Measurements from ENCODE around the gene MAN1A1. TPM values are rescaled to one million over a fixed set of nuclear protein-coding genes. Genes with fewer than 3 reads are reported as not detected.

MAN1A1 gene
- total and polyA plus RNA-seq, 7 donors: 10.2 to 143 (median 81.9) TPM

DNA sequence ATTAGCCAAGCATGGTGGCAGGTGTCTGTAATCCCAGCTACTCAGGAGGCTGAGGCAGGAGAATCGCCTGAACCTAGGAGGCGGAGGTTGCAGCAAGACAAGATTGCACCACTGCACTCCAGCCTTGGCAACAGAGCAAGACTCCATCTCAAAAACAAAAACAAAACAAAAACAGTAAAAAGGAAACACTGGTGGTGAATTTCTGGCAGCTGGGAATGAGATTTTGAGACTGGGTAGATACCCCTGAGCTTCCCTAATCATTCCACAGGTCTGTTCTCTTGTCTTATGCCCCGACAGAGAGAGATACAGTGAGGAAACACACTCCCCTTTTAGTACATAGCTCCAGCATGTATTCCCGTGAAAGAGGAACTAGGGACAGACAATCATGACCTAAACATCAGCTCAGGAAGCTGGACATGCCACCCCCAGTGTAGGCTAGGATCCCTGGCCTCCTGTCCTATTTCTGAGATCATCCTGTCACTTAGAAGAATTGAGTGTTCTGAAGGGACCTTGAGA, 9.6 kb downstream of the MAN1A1 start:
- intact Hi-C loops (cut with DNase I): loop anchor here (10.0 kb wide), 1 partner anchor 265 kb away; the partner anchor contains the start of gene FAM184A
- H3K9me3 ChIP-seq: no peaks in the 10 kb centered on the region
- peak overlapping the region in 1 of 4 donors; percentile 19 for H3K27ac ChIP-seq
- no peaks in the 10 kb centered on the region for H3K36me3 ChIP-seq
- TF ChIP-seq EP300 (IDR thresholded peaks at IDR 0.05) (no peak), POLR2A (IDR thresholded peaks at IDR 0.05) (no peak), POLR2AphosphoS5 (IDR thresholded peaks at IDR 0.05) (no peak)
- TF ChIP-seq, protein P1, sequence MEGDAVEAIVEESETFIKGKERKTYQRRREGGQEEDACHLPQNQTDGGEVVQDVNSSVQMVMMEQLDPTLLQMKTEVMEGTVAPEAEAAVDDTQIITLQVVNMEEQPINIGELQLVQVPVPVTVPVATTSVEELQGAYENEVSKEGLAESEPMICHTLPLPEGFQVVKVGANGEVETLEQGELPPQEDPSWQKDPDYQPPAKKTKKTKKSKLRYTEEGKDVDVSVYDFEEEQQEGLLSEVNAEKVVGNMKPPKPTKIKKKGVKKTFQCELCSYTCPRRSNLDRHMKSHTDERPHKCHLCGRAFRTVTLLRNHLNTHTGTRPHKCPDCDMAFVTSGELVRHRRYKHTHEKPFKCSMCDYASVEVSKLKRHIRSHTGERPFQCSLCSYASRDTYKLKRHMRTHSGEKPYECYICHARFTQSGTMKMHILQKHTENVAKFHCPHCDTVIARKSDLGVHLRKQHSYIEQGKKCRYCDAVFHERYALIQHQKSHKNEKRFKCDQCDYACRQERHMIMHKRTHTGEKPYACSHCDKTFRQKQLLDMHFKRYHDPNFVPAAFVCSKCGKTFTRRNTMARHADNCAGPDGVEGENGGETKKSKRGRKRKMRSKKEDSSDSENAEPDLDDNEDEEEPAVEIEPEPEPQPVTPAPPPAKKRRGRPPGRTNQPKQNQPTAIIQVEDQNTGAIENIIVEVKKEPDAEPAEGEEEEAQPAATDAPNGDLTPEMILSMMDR (IDR thresholded peaks at IDR 0.05): no peak
- H3K27me3 ChIP-seq: no peaks in the 10 kb centered on the region
- no peak for DNase-seq
- H3K4me3 ChIP-seq: no peak overlapping the region
- peaks cover 0 to 87% (median 71%) of the 10 kb centered on the region in 4 donors for H3K4me1 ChIP-seq
- 74 to 84% methylated on average over 4 of the region's 4 CpGs for WGBS, 2 donors

DNA sequence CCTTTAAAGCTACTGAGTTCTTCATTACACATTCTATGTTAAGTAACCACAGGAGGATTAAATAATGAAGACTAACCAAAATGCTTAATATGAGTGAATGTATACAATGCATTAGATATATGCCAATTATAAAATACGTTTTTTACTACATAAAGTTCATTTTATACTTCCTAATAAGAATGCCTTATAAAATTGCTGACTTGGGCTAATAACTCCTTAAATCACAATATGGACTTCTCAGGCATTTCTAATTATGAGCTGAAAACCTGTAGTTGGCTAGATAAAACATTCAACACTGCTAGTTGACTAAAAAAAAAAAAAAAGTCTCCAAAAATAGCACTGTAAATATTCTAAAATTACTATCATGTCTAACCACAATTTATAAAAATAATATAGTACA, 11.8 kb downstream of the MAN1A1 start:
- intact Hi-C loops (cut with DNase I): no loop called here
- Histone ChIP-seq H3K27me3 (no peaks in the 10 kb centered on the region), H3K4me3 (no peak overlapping the region), H3K36me3 (no peaks in the 10 kb centered on the region), H3K9me3 (no peaks in the 10 kb centered on the region), H3K27ac (no peak overlapping the region), H3K4me1 (peaks cover 0 to 73% (median 58%) of the 10 kb centered on the region in 4 donors)
- no peak for TF ChIP-seq EP300 (IDR thresholded peaks at IDR 0.05)
- no peak for TF ChIP-seq POLR2AphosphoS5 (IDR thresholded peaks at IDR 0.05)
- TF ChIP-seq, protein P1 (IDR thresholded peaks at IDR 0.05): no peak
- TF ChIP-seq POLR2A (IDR thresholded peaks at IDR 0.05): no peak
- DNase-seq: no peak
- WGBS, 2 donors: 88 to 96% methylated on average over 1 of the region's 1 CpG

DNA sequence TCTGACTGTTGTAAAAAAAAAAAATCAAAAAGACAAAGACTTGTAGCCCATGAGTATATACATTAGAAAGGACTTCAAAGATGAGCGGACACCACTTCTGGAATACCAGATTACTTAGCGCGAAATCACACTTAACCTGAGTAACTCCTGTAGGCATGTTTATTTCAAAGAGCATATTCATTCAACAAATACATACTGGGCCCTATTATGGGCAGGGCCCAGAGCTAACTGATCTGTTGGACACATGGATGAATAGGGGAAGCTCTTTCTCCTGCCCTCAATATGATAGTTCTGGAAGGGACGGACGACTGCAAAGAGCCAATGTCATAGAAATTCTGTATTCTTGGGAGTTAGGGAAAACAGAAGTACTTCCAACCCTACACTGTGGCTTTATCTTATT, 12.3 kb downstream of the MAN1A1 start:
- no peak for DNase-seq
- WGBS, 2 donors: 96 to 99% methylated on average over 5 of the region's 5 CpGs
- intact Hi-C loops (cut with DNase I): no loop called here
- H3K27me3 ChIP-seq: no peaks in the 10 kb centered on the region
- no peak overlapping the region for H3K27ac ChIP-seq
- no peaks in the 10 kb centered on the region for H3K9me3 ChIP-seq
- TF ChIP-seq, protein P1 (IDR thresholded peaks at IDR 0.05): no peak
- TF ChIP-seq POLR2AphosphoS5 (IDR thresholded peaks at IDR 0.05): no peak
- no peak for TF ChIP-seq POLR2A (IDR thresholded peaks at IDR 0.05)
- TF ChIP-seq EP300 (IDR thresholded peaks at IDR 0.05): no peak
- no peaks in the 10 kb centered on the region for H3K36me3 ChIP-seq
- no peak overlapping the region for H3K4me3 ChIP-seq
- peaks cover 0 to 68% (median 56%) of the 10 kb centered on the region in 4 donors for H3K4me1 ChIP-seq

DNA sequence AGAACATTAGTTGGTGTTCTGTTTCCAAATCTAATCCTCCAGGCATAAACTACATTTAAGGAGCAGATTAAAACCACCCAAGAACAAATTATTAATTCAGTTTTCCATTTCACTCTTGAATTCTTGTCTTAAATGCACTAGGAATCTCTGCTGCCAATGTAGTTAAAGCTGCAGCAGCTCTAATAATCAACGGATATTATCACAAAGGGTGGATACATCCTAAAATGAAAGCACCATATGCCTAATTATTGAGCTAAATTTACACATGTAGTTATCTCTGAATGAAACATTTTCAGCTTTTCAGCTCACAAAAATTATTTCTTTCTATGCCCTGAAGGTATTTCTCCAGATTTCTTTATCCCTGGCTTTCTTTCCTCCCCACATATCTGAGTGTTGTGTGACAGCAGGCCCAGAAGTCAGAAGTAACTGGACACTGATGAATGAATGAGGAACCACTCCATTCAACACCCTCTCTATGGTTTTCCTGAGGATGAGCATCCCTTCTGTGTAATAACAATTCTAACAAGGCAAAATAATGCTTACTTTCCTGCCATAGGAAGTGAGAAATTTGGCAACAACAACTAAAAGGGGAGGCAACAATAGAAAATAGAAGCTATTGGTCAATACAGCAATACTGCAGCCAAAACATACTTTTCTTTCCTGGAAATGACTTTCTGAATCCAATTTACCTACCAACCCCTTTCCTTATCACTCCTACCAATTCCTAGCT, 14.9 kb downstream of the MAN1A1 start:
- H3K4me1 ChIP-seq: peaks cover 0 to 58% (median 41%) of the 10 kb centered on the region in 4 donors
- no peak for DNase-seq
- WGBS, 2 donors: 60 to 65% methylated on average over 1 of the region's 1 CpG
- no peak overlapping the region for H3K4me3 ChIP-seq
- no peaks in the 10 kb centered on the region for H3K9me3 ChIP-seq
- no peaks in the 10 kb centered on the region for H3K27me3 ChIP-seq
- peak overlapping the region in 1 of 4 donors; percentile 4 for H3K27ac ChIP-seq
- H3K36me3 ChIP-seq: peaks cover 0 to 4% (median 0%) of the 10 kb centered on the region in 4 donors
- intact Hi-C loops (cut with DNase I): no loop called here
- TF ChIP-seq POLR2AphosphoS5 (IDR thresholded peaks at IDR 0.05): no peak
- no peak for TF ChIP-seq POLR2A (IDR thresholded peaks at IDR 0.05)
- TF ChIP-seq EP300 (IDR thresholded peaks at IDR 0.05): no peak
- TF ChIP-seq, protein P1 (IDR thresholded peaks at IDR 0.05): no peak

Measured in sigmoid colon (tissue), 7 donors.